DOHH2 (cell line): ENCODE data around the gene CLDN1.

ENCODE experiments used
- H3F3A ChIP-seq: fragments of 200-600 bp; sonication (generic), shearing (Covaris generic); 2 replicates; pipeline ENCODE4 v1.6.0; 2016; ENCODE audit warnings: antibody characterized with exemption, mild to moderate bottlenecking; ENCODE audit not compliant: control insufficient read depth, insufficient read depth
- H3K27ac ChIP-seq: fragments of 200-600 bp; sonication (generic); 2 replicates; pipeline ENCODE4 v1.5.1; 2014; ENCODE audit warnings: low read depth, mild to moderate bottlenecking, low read length, moderate library complexity
- H3K27me3 ChIP-seq: fragments of 200-600 bp; sonication (generic); 2 replicates; pipeline ENCODE4 v1.6.1; 2014; ENCODE audit warnings: mild to moderate bottlenecking, low read length, mixed read lengths; ENCODE audit not compliant: control insufficient read depth
- H3K36me3 ChIP-seq: fragments of 200-600 bp; sonication (generic); 2 replicates; pipeline ENCODE4 v1.6.1; 2014; ENCODE audit warnings: mild to moderate bottlenecking, low read length, moderate library complexity, mixed read lengths; ENCODE audit not compliant: control insufficient read depth
- H3K4me1 ChIP-seq: fragments of 200-600 bp; sonication (generic); 2 replicates; pipeline ENCODE4 v1.6.1; 2014; ENCODE audit warnings: mild to moderate bottlenecking, low read length, mixed read lengths; ENCODE audit not compliant: control insufficient read depth
- H3K4me2 ChIP-seq: fragments of 200-600 bp; sonication (generic); 2 replicates; pipeline ENCODE4 v1.6.0; 2014; ENCODE audit warnings: mild to moderate bottlenecking, low read length, moderate library complexity
- H3K4me3 ChIP-seq: fragments of 200-600 bp; sonication (generic); 2 replicates; pipeline ENCODE4 v1.5.1; 2014; ENCODE audit warnings: mild to moderate bottlenecking, low read length, mixed read lengths
- H3K79me2 ChIP-seq: fragments of 200-600 bp; sonication (generic); 2 replicates; pipeline ENCODE4 v1.6.1; 2014; ENCODE audit warnings: mild to moderate bottlenecking, low read length, mixed read lengths; ENCODE audit not compliant: control insufficient read depth
- H3K9me2 ChIP-seq: fragments of 200-600 bp; sonication (generic); replicated peaks from 2 replicates; pipeline ENCODE4 v1.6.1; 2014; ENCODE audit warnings: mild to moderate bottlenecking, low read length, mixed read lengths; ENCODE audit not compliant: control insufficient read depth
- H3K9me3 ChIP-seq: fragments of 200-600 bp; sonication (generic); 2 replicates; pipeline ENCODE4 v1.6.1; 2014; ENCODE audit warnings: antibody characterized with exemption, low read length, mixed read lengths; ENCODE audit not compliant: control insufficient read depth, insufficient read depth
- H4K20me1 ChIP-seq: fragments of 200-600 bp; sonication (generic); 2 replicates; pipeline ENCODE4 v1.6.0; 2014; ENCODE audit warnings: low read depth, mild to moderate bottlenecking, antibody characterized with exemption, low read length, moderate library complexity; ENCODE audit not compliant: control insufficient read depth, insufficient read depth
- CTCF ChIP-seq: fragments of 200-600 bp; sonication (generic); IDR thresholded peaks from one replicate; pipeline ENCODE4 v1.5.1; 2014; ENCODE audit warnings: antibody characterized with exemption, mild to moderate bottlenecking, low read depth, low read length; ENCODE audit not compliant: poor library complexity, severe bottlenecking
- EZH2phosphoT487 ChIP-seq: fragments of 200-600 bp; sonication (generic); IDR thresholded peaks from 2 replicates; pipeline ENCODE4 v1.6.1; 2017; ENCODE audit warnings: borderline replicate concordance, mild to moderate bottlenecking, antibody characterized with exemption, low read length, moderate library complexity, mixed read lengths

Gene CLDN1

DNA sequence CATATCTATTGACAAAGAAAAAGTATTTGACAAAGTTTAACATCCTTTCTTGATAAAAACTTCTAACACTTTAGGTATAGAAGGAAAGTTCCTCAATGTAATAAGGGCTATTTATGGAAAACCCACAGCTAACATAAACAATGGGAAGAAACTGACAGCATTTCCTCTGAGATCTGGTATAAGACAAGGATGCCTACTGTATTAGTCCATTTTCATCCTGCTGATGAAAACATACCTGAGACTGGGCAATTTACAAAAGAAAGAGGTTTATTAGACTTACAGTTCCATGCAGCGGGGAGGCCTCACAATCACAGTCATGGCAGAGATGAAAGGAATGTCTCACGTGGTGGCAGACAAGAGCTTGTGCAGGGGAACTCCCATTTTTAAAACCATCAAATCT lies 17.8 kb upstream of the CLDN1 start:
- no peaks in the 10 kb centered on the region for H3K27me3 ChIP-seq
- H3K9me3 ChIP-seq, result no peaks in the 10 kb centered on the region
- no peaks in the 10 kb centered on the region for H3K79me2 ChIP-seq
- no peak overlapping the region for H3K4me3 ChIP-seq
- H3K9me2 ChIP-seq, result no peaks in the 10 kb centered on the region
- no peaks in the 10 kb centered on the region for H4K20me1 ChIP-seq
- no peak for TF ChIP-seq EZH2phosphoT487
- TF ChIP-seq CTCF, result no peak
- H3K4me1 ChIP-seq, result no peaks in the 10 kb centered on the region
- no peak overlapping the region for H3K4me2 ChIP-seq
- no peak overlapping the region for H3K27ac ChIP-seq
- H3F3A ChIP-seq, result no peaks in the 10 kb centered on the region
- H3K36me3 ChIP-seq, result no peaks in the 10 kb centered on the region

DNA sequence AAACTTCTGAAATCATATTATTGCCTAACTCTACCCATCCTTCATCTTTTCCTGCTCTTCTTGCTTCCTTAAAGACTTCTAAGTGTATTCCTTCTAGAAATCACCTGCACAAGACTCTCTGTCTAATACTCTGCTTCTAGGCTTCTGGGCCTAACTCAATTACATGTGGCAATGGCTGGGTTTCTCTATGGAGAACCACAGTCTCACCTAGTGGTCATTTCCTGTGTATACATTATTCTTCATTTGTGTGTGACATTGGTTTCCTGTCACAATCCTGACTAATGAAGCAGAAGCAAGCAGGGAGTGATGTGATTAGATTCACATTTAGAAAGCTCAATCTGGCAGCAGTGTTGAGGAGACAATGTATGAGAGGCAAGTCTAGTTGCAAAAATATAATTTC lies 16.9 kb upstream of the CLDN1 start:
- Histone ChIP-seq H3K9me2 (no peaks in the 10 kb centered on the region), H3K4me1 (no peaks in the 10 kb centered on the region), H3K79me2 (no peaks in the 10 kb centered on the region), H3K27me3 (no peaks in the 10 kb centered on the region), H3K4me2 (no peak overlapping the region), H3K4me3 (no peak overlapping the region), H3K27ac (no peak overlapping the region), H3F3A (no peaks in the 10 kb centered on the region), H3K9me3 (no peaks in the 10 kb centered on the region), H4K20me1 (no peaks in the 10 kb centered on the region), H3K36me3 (no peaks in the 10 kb centered on the region)
- TF ChIP-seq EZH2phosphoT487 (no peak), CTCF (no peak)

DNA sequence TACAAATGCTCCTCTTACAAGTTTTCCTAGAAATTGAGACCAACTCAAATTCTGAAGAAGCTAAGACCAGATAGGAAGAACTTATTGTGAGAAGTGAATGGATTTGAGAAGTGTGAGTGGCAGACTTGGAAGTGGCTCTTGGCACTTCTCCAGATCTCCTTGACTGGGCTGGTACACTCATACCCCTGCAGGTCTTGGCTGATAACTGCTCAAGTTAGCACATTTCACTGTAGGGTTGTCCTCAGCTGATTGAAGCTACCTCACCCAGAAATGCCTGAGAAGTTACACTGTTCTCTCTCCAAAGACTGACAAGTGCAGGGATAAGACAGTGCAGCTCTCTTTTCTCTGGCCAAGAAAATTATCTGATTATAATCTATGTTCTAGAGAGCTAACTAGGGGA lies 16.5 kb upstream of the CLDN1 start:
- Histone ChIP-seq H3K79me2 (no peaks in the 10 kb centered on the region), H3K9me2 (no peaks in the 10 kb centered on the region), H3K27ac (no peak overlapping the region), H3K4me2 (no peak overlapping the region), H3K36me3 (no peaks in the 10 kb centered on the region), H4K20me1 (no peaks in the 10 kb centered on the region), H3K27me3 (no peaks in the 10 kb centered on the region), H3K9me3 (no peaks in the 10 kb centered on the region), H3F3A (no peaks in the 10 kb centered on the region), H3K4me1 (no peaks in the 10 kb centered on the region), H3K4me3 (no peak overlapping the region)
- no peak for TF ChIP-seq CTCF
- TF ChIP-seq EZH2phosphoT487, result no peak

GRCh38 chr3:190337301-190337700 lies 15.1 kb upstream of the CLDN1 start:
- Histone ChIP-seq H3K9me2 (no peaks in the 10 kb centered on the region), H3K79me2 (no peaks in the 10 kb centered on the region), H3K4me2 (no peak overlapping the region), H3K4me1 (no peaks in the 10 kb centered on the region), H3K4me3 (no peak overlapping the region), H3K9me3 (no peaks in the 10 kb centered on the region), H3K27ac (no peak overlapping the region), H3F3A (no peaks in the 10 kb centered on the region), H3K36me3 (no peaks in the 10 kb centered on the region), H4K20me1 (no peaks in the 10 kb centered on the region), H3K27me3 (no peaks in the 10 kb centered on the region)
- TF ChIP-seq EZH2phosphoT487 (no peak), CTCF (no peak)
